GM19099 (cell line): Measurements from ENCODE around the gene LCN10.

ENCODE experiments used
- POLR2A ChIP-seq: IDR thresholded peaks from 3 replicates; pipeline ENCODE4 v1.6.1; 2011; ENCODE audit warnings: low read depth; ENCODE audit not compliant: insufficient read length; ENCODE audit errors: extremely low read depth

Gene LCN10

GRCh38 chr9:136741883-136742571, 713 bp downstream of the LCN10 start:
- TF ChIP-seq POLR2A: no peak

GRCh38 chr9:136740971-136741882, 1.5 kb downstream of the LCN10 start:
- no peak for TF ChIP-seq POLR2A

GRCh38 chr9:136740491-136740890, 2.2 kb downstream of the LCN10 start:
- TF ChIP-seq POLR2A: no peak

GRCh38 chr9:136740069-136740468, 2.7 kb downstream of the LCN10 start:
- no peak for TF ChIP-seq POLR2A

- no peak for TF ChIP-seq POLR2A
Observed at GRCh38 chr9:136739509-136739908, 3.2 kb downstream of the LCN10 start.

GRCh38 chr9:136738960-136739359, 3.8 kb downstream of the LCN10 start:
- TF ChIP-seq POLR2A: no peak

- TF ChIP-seq POLR2A: no peak
Observed at GRCh38 chr9:136735812-136736480, 6.8 kb downstream of the LCN10 start.

GRCh38 chr9:136734837-136735496, 7.8 kb downstream of the LCN10 start:
- TF ChIP-seq POLR2A: no peak

- TF ChIP-seq POLR2A: no peak
Observed at GRCh38 chr9:136733611-136734010, 9.1 kb downstream of the LCN10 start.

GRCh38 chr9:136732444-136733178, 10.1 kb downstream of the LCN10 start:
- TF ChIP-seq POLR2A: no peak

GRCh38 chr9:136729926-136730325, 12.8 kb downstream of the LCN10 start:
- no peak for TF ChIP-seq POLR2A

- TF ChIP-seq POLR2A: no peak
Observed at GRCh38 chr9:136729144-136729543, 13.6 kb downstream of the LCN10 start.

GRCh38 chr9:136728548-136729123, 14.1 kb downstream of the LCN10 start:
- TF ChIP-seq POLR2A: no peak

- TF ChIP-seq POLR2A: peak; percentile 100
Observed at GRCh38 chr9:136728080-136728547, 14.6 kb downstream of the LCN10 start.
